SK-N-SH treated with all-trans-retinoic acid at 6 μM for 48 hours (cell line): Measurements from ENCODE around the gene OSBPL3.

Source experiments
- ARNTL ChIP-seq: fragments of 450-650 bp; formaldehyde crosslinking; IDR thresholded peaks from 2 replicates; pipeline ENCODE4 v1.5.0; 2020; ENCODE audit warnings: low read depth, mild to moderate bottlenecking, moderate library complexity, borderline replicate concordance
- CSDC2 ChIP-seq: fragments of 250-450 bp; sonication (Bioruptor Pico); IDR thresholded peaks from 2 replicates; pipeline ENCODE4 v1.5.0; 2020; ENCODE audit warnings: mild to moderate bottlenecking, moderate library complexity
- OSR1 ChIP-seq: fragments of 250-450 bp; sonication (Bioruptor Pico); IDR thresholded peaks from 2 replicates; pipeline ENCODE4 v1.8.0; 2022; ENCODE audit warnings: moderate library complexity, mild to moderate bottlenecking, inconsistent platforms
- RARB ChIP-seq: fragments of 250-450 bp; sonication (Bioruptor Pico); IDR thresholded peaks from 2 replicates; pipeline ENCODE4 v1.8.0; 2021; ENCODE audit warnings: mild to moderate bottlenecking, moderate library complexity
- TOX ChIP-seq: fragments of 250-450 bp; sonication (Bioruptor Pico); IDR thresholded peaks from 2 replicates; pipeline ENCODE4 v1.8.0; 2021; ENCODE audit warnings: mild to moderate bottlenecking, moderate library complexity, borderline replicate concordance
- ZFP3 ChIP-seq: fragments of 250-450 bp; sonication (Bioruptor Pico); IDR thresholded peaks from 2 replicates; pipeline ENCODE4 v1.5.0; 2020; ENCODE audit warnings: mild to moderate bottlenecking, moderate library complexity
- ZFP30 ChIP-seq: fragments of 450-650 bp; formaldehyde crosslinking; IDR thresholded peaks from 2 replicates; pipeline ENCODE4 v1.5.0; 2022; ENCODE audit warnings: mild to moderate bottlenecking, moderate library complexity
- ZNF8 ChIP-seq: fragments of 450-650 bp; formaldehyde crosslinking; IDR thresholded peaks from 2 replicates; pipeline ENCODE4 v1.5.0; 2020; ENCODE audit warnings: mild to moderate bottlenecking, moderate library complexity
- TF ChIP-seq, protein P1 (sequence below): fragments of 250-450 bp; sonication (Bioruptor Pico); IDR thresholded peaks from 2 replicates; pipeline ENCODE4 v1.5.0; 2020; ENCODE audit warnings: mild to moderate bottlenecking, moderate library complexity
- TF ChIP-seq, protein P2 (sequence below): fragments of 250-450 bp; sonication (Bioruptor Pico); IDR thresholded peaks from 2 replicates; pipeline ENCODE4 v1.8.0; 2020; ENCODE audit warnings: mild to moderate bottlenecking, moderate library complexity, borderline replicate concordance
- TF ChIP-seq, protein P3 (sequence below): fragments of 250-450 bp; sonication (Bioruptor Pico); IDR thresholded peaks from 2 replicates; pipeline ENCODE4 v1.5.1; 2020; ENCODE audit warnings: low read depth, mild to moderate bottlenecking, moderate library complexity

DNA sequence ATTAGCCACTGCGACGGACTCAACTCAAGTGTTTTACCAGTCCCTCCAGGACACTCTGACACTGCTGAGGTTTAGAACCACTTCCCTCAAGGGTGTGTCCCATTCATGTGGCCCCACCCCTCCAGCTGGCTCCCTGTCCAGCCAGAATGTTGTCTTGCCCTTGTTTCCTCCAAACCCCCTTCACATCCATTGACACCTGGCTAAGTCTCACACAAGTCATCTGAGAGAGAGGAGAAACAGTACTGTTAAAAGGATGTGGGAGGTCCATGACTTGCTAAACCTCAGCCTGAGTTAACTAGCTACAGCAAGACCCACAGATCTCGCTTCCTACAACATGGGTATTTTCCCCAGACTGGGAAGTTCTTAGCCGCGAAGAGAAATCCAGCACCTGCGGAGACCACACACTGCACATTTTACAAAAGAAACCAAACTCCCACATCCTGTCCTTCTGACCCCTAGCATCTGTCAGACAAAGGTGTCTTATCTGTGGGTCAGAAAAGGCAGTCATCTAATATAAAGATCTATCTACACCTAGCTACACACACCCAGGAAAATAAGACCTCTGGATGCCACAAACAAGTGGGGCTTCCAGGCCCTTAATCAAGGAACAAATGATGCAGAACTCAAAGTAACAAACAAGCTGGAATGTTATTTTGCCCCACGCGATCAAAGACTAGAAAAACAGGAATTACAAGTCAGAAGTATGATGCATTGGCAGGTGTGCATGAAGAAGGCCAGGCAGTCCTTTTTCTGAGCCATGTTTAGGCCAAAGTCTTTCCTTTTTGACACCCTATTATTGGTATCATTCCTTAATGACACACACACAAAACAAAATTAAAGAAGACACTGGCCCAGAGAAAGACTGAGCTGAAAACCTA lies 13.9 kb downstream of the OSBPL3 start:
- TF ChIP-seq ZNF8 (no peak), ZFP3 (CRISPR knock-in tag) (no peak), CSDC2 (no peak), ZFP30 (CRISPR knock-in tag) (no peak), OSR1 (CRISPR knock-in tag) (no peak), TOX (CRISPR knock-in tag) (no peak), ARNTL (no peak), RARB (no peak)
- TF ChIP-seq, protein P1, sequence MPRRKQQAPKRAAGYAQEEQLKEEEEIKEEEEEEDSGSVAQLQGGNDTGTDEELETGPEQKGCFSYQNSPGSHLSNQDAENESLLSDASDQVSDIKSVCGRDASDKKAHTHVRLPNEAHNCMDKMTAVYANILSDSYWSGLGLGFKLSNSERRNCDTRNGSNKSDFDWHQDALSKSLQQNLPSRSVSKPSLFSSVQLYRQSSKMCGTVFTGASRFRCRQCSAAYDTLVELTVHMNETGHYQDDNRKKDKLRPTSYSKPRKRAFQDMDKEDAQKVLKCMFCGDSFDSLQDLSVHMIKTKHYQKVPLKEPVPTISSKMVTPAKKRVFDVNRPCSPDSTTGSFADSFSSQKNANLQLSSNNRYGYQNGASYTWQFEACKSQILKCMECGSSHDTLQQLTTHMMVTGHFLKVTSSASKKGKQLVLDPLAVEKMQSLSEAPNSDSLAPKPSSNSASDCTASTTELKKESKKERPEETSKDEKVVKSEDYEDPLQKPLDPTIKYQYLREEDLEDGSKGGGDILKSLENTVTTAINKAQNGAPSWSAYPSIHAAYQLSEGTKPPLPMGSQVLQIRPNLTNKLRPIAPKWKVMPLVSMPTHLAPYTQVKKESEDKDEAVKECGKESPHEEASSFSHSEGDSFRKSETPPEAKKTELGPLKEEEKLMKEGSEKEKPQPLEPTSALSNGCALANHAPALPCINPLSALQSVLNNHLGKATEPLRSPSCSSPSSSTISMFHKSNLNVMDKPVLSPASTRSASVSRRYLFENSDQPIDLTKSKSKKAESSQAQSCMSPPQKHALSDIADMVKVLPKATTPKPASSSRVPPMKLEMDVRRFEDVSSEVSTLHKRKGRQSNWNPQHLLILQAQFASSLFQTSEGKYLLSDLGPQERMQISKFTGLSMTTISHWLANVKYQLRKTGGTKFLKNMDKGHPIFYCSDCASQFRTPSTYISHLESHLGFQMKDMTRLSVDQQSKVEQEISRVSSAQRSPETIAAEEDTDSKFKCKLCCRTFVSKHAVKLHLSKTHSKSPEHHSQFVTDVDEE (CRISPR knock-in tag), result no peak
- TF ChIP-seq, protein P2, sequence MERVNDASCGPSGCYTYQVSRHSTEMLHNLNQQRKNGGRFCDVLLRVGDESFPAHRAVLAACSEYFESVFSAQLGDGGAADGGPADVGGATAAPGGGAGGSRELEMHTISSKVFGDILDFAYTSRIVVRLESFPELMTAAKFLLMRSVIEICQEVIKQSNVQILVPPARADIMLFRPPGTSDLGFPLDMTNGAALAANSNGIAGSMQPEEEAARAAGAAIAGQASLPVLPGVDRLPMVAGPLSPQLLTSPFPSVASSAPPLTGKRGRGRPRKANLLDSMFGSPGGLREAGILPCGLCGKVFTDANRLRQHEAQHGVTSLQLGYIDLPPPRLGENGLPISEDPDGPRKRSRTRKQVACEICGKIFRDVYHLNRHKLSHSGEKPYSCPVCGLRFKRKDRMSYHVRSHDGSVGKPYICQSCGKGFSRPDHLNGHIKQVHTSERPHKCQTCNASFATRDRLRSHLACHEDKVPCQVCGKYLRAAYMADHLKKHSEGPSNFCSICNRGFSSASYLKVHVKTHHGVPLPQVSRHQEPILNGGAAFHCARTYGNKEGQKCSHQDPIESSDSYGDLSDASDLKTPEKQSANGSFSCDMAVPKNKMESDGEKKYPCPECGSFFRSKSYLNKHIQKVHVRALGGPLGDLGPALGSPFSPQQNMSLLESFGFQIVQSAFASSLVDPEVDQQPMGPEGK, result no peak
- TF ChIP-seq, protein P3, sequence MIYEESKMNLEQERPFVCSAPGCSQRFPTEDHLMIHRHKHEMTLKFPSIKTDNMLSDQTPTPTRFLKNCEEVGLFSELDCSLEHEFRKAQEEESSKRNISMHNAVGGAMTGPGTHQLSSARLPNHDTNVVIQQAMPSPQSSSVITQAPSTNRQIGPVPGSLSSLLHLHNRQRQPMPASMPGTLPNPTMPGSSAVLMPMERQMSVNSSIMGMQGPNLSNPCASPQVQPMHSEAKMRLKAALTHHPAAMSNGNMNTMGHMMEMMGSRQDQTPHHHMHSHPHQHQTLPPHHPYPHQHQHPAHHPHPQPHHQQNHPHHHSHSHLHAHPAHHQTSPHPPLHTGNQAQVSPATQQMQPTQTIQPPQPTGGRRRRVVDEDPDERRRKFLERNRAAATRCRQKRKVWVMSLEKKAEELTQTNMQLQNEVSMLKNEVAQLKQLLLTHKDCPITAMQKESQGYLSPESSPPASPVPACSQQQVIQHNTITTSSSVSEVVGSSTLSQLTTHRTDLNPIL (CRISPR knock-in tag), result no peak
